Thoracic aorta (tissue), 2 donors: ENCODE measurements around the gene SMYD4. TPM values are rescaled to one million over a fixed set of nuclear protein-coding genes. Genes with fewer than 3 reads are reported as not detected.

Experiments used
- ATAC-seq: fragments of 150-250 bp; one replicate; pipeline ENCODE4 v1.8.0; 2017; ENCODE audit warnings: low read depth; ENCODE audit not compliant: insufficient number of reproducible peaks, low FRiP score
- DNase-seq: peaks from one replicate; pipeline ENCODE4 v3.0.0-alpha.2; 2020; ENCODE audit warnings: low spot score
- H3K27ac ChIP-seq, 2 donors: fragments of 200-600 bp; sonication (generic); 1 replicate in 1 of 2; 2 replicates in 1 of 2; pipeline ENCODE4 v1.5.1; 2016; ENCODE audit warnings: mild to moderate bottlenecking in 2 of 2, moderate library complexity in 2 of 2
- H3K27me3 ChIP-seq: fragments of 200-600 bp; sonication (generic); replicated peaks from 2 replicates; pipeline ENCODE4 v1.6.0; 2016; ENCODE audit warnings: mild to moderate bottlenecking; ENCODE audit not compliant: insufficient read depth
- H3K36me3 ChIP-seq: fragments of 200-600 bp; sonication (generic); one replicate; pipeline ENCODE4 v1.5.1; 2016
- H3K4me1 ChIP-seq, 2 donors: fragments of 200-600 bp; sonication (generic); 1 replicate in 1 of 2; 2 replicates in 1 of 2; pipeline versions ENCODE4 v1.5.1 to v1.6.0; 2016; ENCODE audit warnings: low read depth in 2 of 2, mild to moderate bottlenecking in 1 of 2; ENCODE audit not compliant: control insufficient read depth in 1 of 2
- H3K4me3 ChIP-seq: fragments of 200-600 bp; sonication (generic); 2 replicates; pipeline ENCODE4 v1.5.1; 2016; ENCODE audit warnings: mild to moderate bottlenecking
- H3K9me3 ChIP-seq: fragments of 200-600 bp; sonication (generic); 2 replicates; pipeline ENCODE4 v1.5.1; 2016
- total RNA-seq, 2 donors: library from RNA; depleted of rRNA; stranded (reverse); fragments of >200 nt; gene quantifications; one replicate each; pipeline versions ENCODE4 v1.1.0 to v1.2.3, GENCODE V29; 2016
- TF ChIP-seq, protein P1 (sequence below): fragments of 200-600 bp; sonication (generic); IDR thresholded peaks from one replicate; pipeline ENCODE4 v1.5.1; 2019; ENCODE audit warnings: antibody characterized with exemption

The SMYD4 gene
- total RNA-seq, 2 donors from 2014 or later = 12.6 to 13.3 TPM

DNA sequence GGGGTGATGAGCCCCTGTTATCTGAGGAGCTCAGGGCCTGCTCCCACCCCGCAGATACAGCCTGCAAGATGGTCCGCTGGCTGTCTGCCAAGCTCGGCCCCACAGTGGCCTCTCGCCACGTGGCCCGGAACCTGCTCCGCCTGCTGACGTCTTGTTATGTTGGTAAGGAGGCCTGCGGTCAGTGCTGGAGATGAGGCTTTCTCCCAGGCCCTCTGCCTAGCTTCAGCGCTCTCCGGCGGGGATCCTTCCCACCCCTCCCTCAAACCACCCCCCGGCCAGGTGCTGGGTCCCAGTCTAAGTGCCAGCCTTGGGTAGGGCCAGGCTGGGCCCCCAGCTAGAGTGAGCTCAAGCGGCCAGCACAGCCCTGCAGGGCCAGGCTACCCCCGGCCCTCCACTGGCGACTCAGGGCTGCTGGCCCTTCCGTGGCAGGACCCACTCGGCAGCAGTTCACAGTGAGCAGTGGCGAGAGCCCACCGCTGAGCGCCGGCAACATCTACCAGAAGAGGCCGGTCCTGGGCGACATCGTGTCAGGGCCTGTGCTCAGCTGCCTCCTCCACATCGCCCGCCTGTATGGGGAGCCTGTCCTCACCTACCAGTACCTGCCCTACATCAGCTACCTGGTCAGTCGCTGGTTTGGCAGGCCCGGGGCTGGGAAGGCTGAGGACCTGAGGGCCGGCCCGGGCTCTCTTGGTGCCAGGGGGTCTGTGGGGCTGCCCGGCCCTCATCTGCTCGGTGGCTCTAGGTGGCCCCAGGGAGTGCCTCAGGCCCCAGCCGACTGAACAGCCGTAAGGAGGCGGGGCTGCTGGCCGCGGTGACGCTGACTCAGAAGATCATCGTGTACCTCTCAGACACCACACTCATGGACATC lies 99.1 kb downstream of the SMYD4 start:
- ATAC-seq = no peak
- TF ChIP-seq, protein P1, sequence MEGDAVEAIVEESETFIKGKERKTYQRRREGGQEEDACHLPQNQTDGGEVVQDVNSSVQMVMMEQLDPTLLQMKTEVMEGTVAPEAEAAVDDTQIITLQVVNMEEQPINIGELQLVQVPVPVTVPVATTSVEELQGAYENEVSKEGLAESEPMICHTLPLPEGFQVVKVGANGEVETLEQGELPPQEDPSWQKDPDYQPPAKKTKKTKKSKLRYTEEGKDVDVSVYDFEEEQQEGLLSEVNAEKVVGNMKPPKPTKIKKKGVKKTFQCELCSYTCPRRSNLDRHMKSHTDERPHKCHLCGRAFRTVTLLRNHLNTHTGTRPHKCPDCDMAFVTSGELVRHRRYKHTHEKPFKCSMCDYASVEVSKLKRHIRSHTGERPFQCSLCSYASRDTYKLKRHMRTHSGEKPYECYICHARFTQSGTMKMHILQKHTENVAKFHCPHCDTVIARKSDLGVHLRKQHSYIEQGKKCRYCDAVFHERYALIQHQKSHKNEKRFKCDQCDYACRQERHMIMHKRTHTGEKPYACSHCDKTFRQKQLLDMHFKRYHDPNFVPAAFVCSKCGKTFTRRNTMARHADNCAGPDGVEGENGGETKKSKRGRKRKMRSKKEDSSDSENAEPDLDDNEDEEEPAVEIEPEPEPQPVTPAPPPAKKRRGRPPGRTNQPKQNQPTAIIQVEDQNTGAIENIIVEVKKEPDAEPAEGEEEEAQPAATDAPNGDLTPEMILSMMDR = no peak
- no peaks in the 10 kb centered on the region for H3K9me3 ChIP-seq
- H3K36me3 ChIP-seq = peaks cover 23% of the 10 kb centered on the region
- no peak overlapping the region for H3K4me3 ChIP-seq
- DNase-seq = no peak
- peaks cover 1 to 5% of the 10 kb centered on the region in 2 donors for H3K4me1 ChIP-seq
- no peaks in the 10 kb centered on the region for H3K27me3 ChIP-seq
- no peak overlapping the region for H3K27ac ChIP-seq

DNA sequence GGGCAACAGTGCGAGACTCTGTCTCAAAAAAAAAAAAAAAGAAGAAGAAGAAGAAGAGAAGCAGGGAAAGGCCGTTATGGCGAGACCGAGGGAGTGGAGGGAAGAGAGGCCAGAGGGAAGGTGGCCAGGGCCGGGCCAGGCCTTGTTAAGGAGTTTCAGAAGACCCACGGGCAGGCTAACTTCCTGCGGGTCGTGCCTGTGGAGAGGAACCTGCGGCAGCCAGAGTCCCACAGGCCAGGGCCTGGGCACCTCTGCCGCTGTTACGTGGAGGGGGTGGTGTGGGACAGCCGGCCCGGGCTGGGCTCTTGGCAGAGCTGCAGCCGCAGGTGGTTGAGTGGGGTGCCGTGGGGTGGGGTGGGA lies 99.8 kb downstream of the SMYD4 start:
- no peak for ATAC-seq
- no peak for DNase-seq
- H3K9me3 ChIP-seq = no peaks in the 10 kb centered on the region
- no peak overlapping the region for H3K4me3 ChIP-seq
- H3K27ac ChIP-seq = no peak overlapping the region
- peaks cover 19% of the 10 kb centered on the region for H3K36me3 ChIP-seq
- H3K27me3 ChIP-seq = no peaks in the 10 kb centered on the region
- peaks cover 5 to 11% of the 10 kb centered on the region in 2 donors for H3K4me1 ChIP-seq
- TF ChIP-seq, protein P1 = no peak

Other genes with a start within 250 kb of the SMYD4 start
- 10 to 100 TPM; 21.1 to 21.9 TPM for gene SLC43A2, start 201.1 kb downstream of the SMYD4 start, total RNA-seq
- gene SCARF1, start 184.2 kb downstream of the SMYD4 start, total RNA-seq = 10 to 100 TPM; 17.6 to 19.1 TPM
- 10 to 100 TPM; 16.1 to 38.9 TPM for gene RILP, start 180.0 kb downstream of the SMYD4 start, total RNA-seq
- gene PRPF8, start 145.0 kb downstream of the SMYD4 start, total RNA-seq = 100 to 1,000 TPM; 184 to 186 TPM
- 1 to 10 TPM; 7.3 to 8.3 TPM for gene TLCD2, start 119.5 kb downstream of the SMYD4 start, total RNA-seq
- gene WDR81, start 105.2 kb downstream of the SMYD4 start, total RNA-seq = 10 to 100 TPM; 32.7 to 41.8 TPM
- gene SERPINF2, start 87.0 kb downstream of the SMYD4 start, total RNA-seq = 1 to 10 TPM; 5.0 to 9.8 TPM
- 100 to 1,000 TPM; 385 to 608 TPM for gene SERPINF1, start 67.8 kb downstream of the SMYD4 start, total RNA-seq
- gene RPA1, start 103 bp upstream of the SMYD4 start, total RNA-seq = 10 to 100 TPM; 15.4 to 40.0 TPM
- 1 to 10 TPM; 5.4 to 8.0 TPM for gene RTN4RL1, start 195.4 kb upstream of the SMYD4 start, total RNA-seq
- gene DPH1, start 200.3 kb upstream of the SMYD4 start, total RNA-seq = 10 to 100 TPM; 46.0 to 61.1 TPM
- 10 to 100 TPM; 44.1 to 46.6 TPM for gene OVCA2, start 212.1 kb upstream of the SMYD4 start, total RNA-seq
- gene HIC1, start 225.2 kb upstream of the SMYD4 start, total RNA-seq = 10 to 100 TPM; 38.3 to 53.9 TPM